Measurements from ENCODE around the gene AADACL2.

AADACL2 gene

GRCh38 chr3:151733613-151734012, at the start of gene AADACL2:
Gene AADACL2 (plus strand): TSS chr3:151733927. CDS start chr3:151734036, 109 bp downstream.
- in situ Hi-C loops (cut with HindIII; ENCODE audit: low sequenced_read_pairs), result no loop called here
- DNase-seq (ENCODE audit: low read depth), result no peak
- no peak for TF ChIP-seq CTCF (IDR thresholded peaks at IDR 0.05; ENCODE audit: low read depth, low read length, missing control alignments)
- H3K4me3 ChIP-seq (ENCODE audit: low read depth, low read length), result no peak within 1 kb of the TSS

GRCh38 chr3:151684094-151684493, 49.6 kb upstream of the AADACL2 start:
- no peak for DNase-seq (ENCODE audit: low read depth)
- H3K4me3 ChIP-seq (ENCODE audit: low read depth, low read length), result no peak overlapping the region
- TF ChIP-seq CTCF (IDR thresholded peaks at IDR 0.05; ENCODE audit: low read depth, low read length, missing control alignments), result no peak
- in situ Hi-C loops (cut with HindIII; ENCODE audit: low sequenced_read_pairs), result no loop called here

GRCh38 chr3:151686257-151686656, 47.5 kb upstream of the AADACL2 start:
- in situ Hi-C loops (cut with HindIII; ENCODE audit: low sequenced_read_pairs), result no loop called here
- H3K4me3 ChIP-seq (ENCODE audit: low read depth, low read length), result no peak overlapping the region
- DNase-seq (ENCODE audit: low read depth), result no peak
- TF ChIP-seq CTCF (IDR thresholded peaks at IDR 0.05; ENCODE audit: low read depth, low read length, missing control alignments), result no peak

- no peak for TF ChIP-seq CTCF (IDR thresholded peaks at IDR 0.05; ENCODE audit: low read depth, low read length, missing control alignments)
- no peak overlapping the region for H3K4me3 ChIP-seq (ENCODE audit: low read depth, low read length)
- in situ Hi-C loops (cut with HindIII; ENCODE audit: low sequenced_read_pairs), result no loop called here
- DNase-seq (ENCODE audit: low read depth), result no peak
Measured at GRCh38 chr3:151687076-151687475, 46.7 kb upstream of the AADACL2 start.

GRCh38 chr3:151688571-151688970, 45.2 kb upstream of the AADACL2 start:
- TF ChIP-seq CTCF (IDR thresholded peaks at IDR 0.05; ENCODE audit: low read depth, low read length, missing control alignments), result no peak
- DNase-seq (ENCODE audit: low read depth), result no peak
- in situ Hi-C loops (cut with HindIII; ENCODE audit: low sequenced_read_pairs), result no loop called here
- no peak overlapping the region for H3K4me3 ChIP-seq (ENCODE audit: low read depth, low read length)

- no peak for TF ChIP-seq CTCF (IDR thresholded peaks at IDR 0.05; ENCODE audit: low read depth, low read length, missing control alignments)
- DNase-seq (ENCODE audit: low read depth), result no peak
- in situ Hi-C loops (cut with HindIII; ENCODE audit: low sequenced_read_pairs), result no loop called here
Measured at GRCh38 chr3:151690645-151691044, 43.1 kb upstream of the AADACL2 start.

GRCh38 chr3:151697496-151697895, 36.2 kb upstream of the AADACL2 start:
- in situ Hi-C loops (cut with HindIII; ENCODE audit: low sequenced_read_pairs), result no loop called here
- no peak for DNase-seq (ENCODE audit: low read depth)
- no peak overlapping the region for H3K4me3 ChIP-seq (ENCODE audit: low read depth, low read length)
- no peak for TF ChIP-seq CTCF (IDR thresholded peaks at IDR 0.05; ENCODE audit: low read depth, low read length, missing control alignments)

More at GRCh38 chr3:151690645-151691044, 43.1 kb upstream of the AADACL2 start:
- H3K4me3 ChIP-seq (ENCODE audit: low read depth, low read length), result no peak overlapping the region

All from astrocyte of the cerebellum (primary cell).